Measurements from ENCODE around the gene CRACR2B. TPM values are rescaled to one million over a fixed set of nuclear protein-coding genes. Genes with fewer than 3 reads are reported as not detected.

Gene CRACR2B
- total and polyA plus RNA-seq, 2 of the 8 experiments (the other 6 are each of a cell fraction or from before 2014, with no cell fraction given) = 18.2 to 26.4 TPM

- DNase-seq (ENCODE audit: low read depth in 1 of 2, low spot score in 2 of 2) = peak in 1 of 2 experiments; percentile 91
- peaks cover 6 to 41% (median 30%) of the 10 kb centered on the region in 4 experiments for H3K27me3 ChIP-seq (replicated peaks in 1 of 4; ENCODE audit: control insufficient read depth in 3 of 4, extremely low read depth in 1 of 4, insufficient read depth in 3 of 4, low read length in 3 of 4)
- H4K8ac ChIP-seq (ENCODE audit: extremely low read depth, insufficient read depth, low read length) = peak overlapping the region; percentile 86
- H2BK5ac ChIP-seq (ENCODE audit: low read depth, low read length) = peak overlapping the region; percentile 88; the same call in 1 of the 2 replicates
- H2BK15ac ChIP-seq (ENCODE audit: low read length) = peak overlapping the region; percentile 88; the same call in 1 of the 2 replicates
- peak overlapping the region; percentile 95 for H3K18ac ChIP-seq (ENCODE audit: extremely low read depth, low read length)
- 0 out of 2 replicates have a peak overlapping the region, but pooled peaks have one; percentile 48 for H2BK20ac ChIP-seq (ENCODE audit: low read length)
- no peak overlapping the region for H2AK5ac ChIP-seq (ENCODE audit: low read depth, low read length)
- peak overlapping the region in 3 of 4 experiments; percentile 40 to 54 (median 50); a peak in 5 of 7 replicates for H3K9ac ChIP-seq (replicated peaks in 1 of 4; ENCODE audit: extremely low read depth in 1 of 4, low read depth in 3 of 4, low read length in 3 of 4)
- peaks cover 0 to 10% (median 1%) of the 10 kb centered on the region in 4 experiments; a peak in 1 of 8 replicates for H3K36me3 ChIP-seq (ENCODE audit: control insufficient read depth in 2 of 4, insufficient read depth in 4 of 4, low read length in 3 of 4)
- 4% methylated on average over 23 of the region's 66 CpGs; no CpG with 5 or more reads in 1 of the 2 experiments for WGBS, 2 experiments (ENCODE audit: extremely low coverage in 1 of 2, insufficient coverage in 1 of 2, insufficient read length in 1 of 2, insufficient replicate concordance in 2 of 2, low coverage in 1 of 2, low lambda C conversion rate in 2 of 2, missing lambda C conversion rate in 1 of 2)
- H4K20me1 ChIP-seq (replicated peaks in 1 of 2; ENCODE audit: control insufficient read depth in 1 of 2, insufficient read depth in 2 of 2, low read length in 2 of 2) = peaks cover 2 to 8% of the 10 kb centered on the region in 2 experiments
- peak overlapping the region; percentile 10 for H4K5ac ChIP-seq (ENCODE audit: insufficient read length, low read depth, low read length)
- H3K9me3 ChIP-seq (ENCODE audit: insufficient read depth in 2 of 2, low read depth in 1 of 2, low read length in 1 of 2) = no peaks in the 10 kb centered on the region
- peak overlapping the region; percentile 56; the same call in 1 of the 2 replicates for H3K27ac ChIP-seq (ENCODE audit: low read depth, low read length)
- no peak overlapping the region for H3K14ac ChIP-seq (ENCODE audit: insufficient read length)
- peak overlapping the region; percentile 30 for H3K4ac ChIP-seq (replicated peaks; ENCODE audit: insufficient read length, low read depth, low read length)
- peak overlapping the region; percentile 56 for H4K91ac ChIP-seq (replicated peaks; ENCODE audit: insufficient read length, low read length)
- peak overlapping the region; percentile 84 to 99 for H3K4me2 ChIP-seq (ENCODE audit: insufficient read depth in 1 of 2, low read depth in 2 of 2, low read length in 2 of 2)
- ChIA-PET POLR2A (ENCODE audit: partially characterized antibody) (interaction anchor here (1.0 to 53.0 kb wide), 3 partner anchors 3 to 44 kb away, joined by 3 to 1917 read pairs (median 1917); partner anchors contain the start of genes CD151, CEND1, CRACR2B and PIDD1), CTCF (ENCODE audit: partially characterized antibody) (interaction anchor here (2.1 to 3.5 kb wide), 2 partner anchors 12 to 21 kb away, joined by 7 to 26 read pairs; no protein-coding TSS in a partner anchor)
- peaks cover 29% of the 10 kb centered on the region for H3K23me2 ChIP-seq (ENCODE audit: low read depth, low read length)
- H3K79me2 ChIP-seq (ENCODE audit: control insufficient read depth in 1 of 2, insufficient read depth in 2 of 2, low read length in 2 of 2) = no peaks in the 10 kb centered on the region
- H3K23ac ChIP-seq (ENCODE audit: insufficient read length) = no peak overlapping the region
- no peak for FAIRE-seq
- no peaks in the 10 kb centered on the region; the same call in 1 of the 2 replicates for H3K79me1 ChIP-seq (ENCODE audit: low read depth, low read length)
- no peak overlapping the region for H2BK120ac ChIP-seq (replicated peaks; ENCODE audit: low read depth, low read length)
- peaks cover 0 to 44% (median 39%) of the 10 kb centered on the region in 4 experiments; a peak in 6 of 7 replicates for H3K4me1 ChIP-seq (replicated peaks in 1 of 4; ENCODE audit: control insufficient read depth in 3 of 4, insufficient read depth in 4 of 4, low read length in 3 of 4)
- H3K56ac ChIP-seq (replicated peaks; ENCODE audit: insufficient read length, low read depth, low read length) = no peak overlapping the region
- peak overlapping the region; percentile 92; the same call in 1 of the 2 replicates for H2BK12ac ChIP-seq (ENCODE audit: low read depth, low read length)
- no peak overlapping the region; the same call in 1 of the 2 replicates for H2AFZ ChIP-seq (ENCODE audit: low read length)
- peak overlapping the region; percentile 42 to 63 (median 58) for H3K4me3 ChIP-seq (ENCODE audit: extremely low read depth in 1 of 4, insufficient read depth in 2 of 4, low read depth in 3 of 4, low read length in 4 of 4)
- TF ChIP-seq SUZ12 (IDR thresholded peaks at IDR 0.05; ENCODE audit: low read length) (0 out of 2 replicates have a peak, but pooled peaks have one; percentile 22), MAX (IDR thresholded peaks at IDR 0.05) (peak; percentile 51), CEBPB (IDR thresholded peaks at IDR 0.05; ENCODE audit: low read depth, low read length) (no peak), PHF8 (conservative IDR thresholded peaks at IDR 0.05; ENCODE audit: low read depth, low read length) (peak; percentile 43; the same call in 1 of the 2 replicates), KDM4A (IDR thresholded peaks at IDR 0.05; ENCODE audit: low read depth, low read length, severe bottlenecking) (peak; percentile 82), CBX8 (IDR thresholded peaks at IDR 0.05; ENCODE audit: borderline replicate concordance, low read depth, low read length) (no peak), YY1 (IDR thresholded peaks at IDR 0.05; ENCODE audit: low read depth, low read length) (no peak), TEAD4 (IDR thresholded peaks at IDR 0.05; ENCODE audit: low read depth, low read length) (no peak), CHD2 (IDR thresholded peaks at IDR 0.05; ENCODE audit: low read length) (no peak), TBP (IDR thresholded peaks at IDR 0.05; ENCODE audit: low read depth, low read length) (no peak), TAF1 (IDR thresholded peaks at IDR 0.05; ENCODE audit: low read depth, low read length) (peak; percentile 10; the same call in 1 of the 2 replicates)
Observed at GRCh38 chr11:827146-827896, 398 bp upstream of the CRACR2B start.

Measured in H1 (cell line).